ENCODE data around the gene CFAP74.

DNA sequence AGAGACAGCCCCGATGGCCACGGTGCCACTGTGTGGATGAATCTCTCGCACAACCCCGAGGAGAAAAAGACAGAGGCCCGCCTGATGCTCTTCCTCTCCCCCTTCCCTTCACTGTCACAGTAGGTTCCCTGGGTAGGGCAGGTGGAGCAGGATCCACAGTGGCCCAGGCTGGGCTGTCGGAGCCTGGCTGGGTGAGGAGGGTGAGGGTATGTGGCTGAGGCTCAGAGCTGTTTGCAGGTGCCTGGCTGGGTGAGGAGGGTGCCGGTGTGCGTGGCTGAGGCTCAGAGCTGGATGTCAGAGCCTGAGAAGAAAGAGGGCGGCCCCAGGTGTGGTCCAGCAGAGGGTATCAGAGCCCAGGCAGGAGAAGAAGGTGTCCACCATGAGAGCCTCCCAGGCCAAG is 2.7 kb downstream of the CFAP74 start:
- TF ChIP-seq, protein P1, sequence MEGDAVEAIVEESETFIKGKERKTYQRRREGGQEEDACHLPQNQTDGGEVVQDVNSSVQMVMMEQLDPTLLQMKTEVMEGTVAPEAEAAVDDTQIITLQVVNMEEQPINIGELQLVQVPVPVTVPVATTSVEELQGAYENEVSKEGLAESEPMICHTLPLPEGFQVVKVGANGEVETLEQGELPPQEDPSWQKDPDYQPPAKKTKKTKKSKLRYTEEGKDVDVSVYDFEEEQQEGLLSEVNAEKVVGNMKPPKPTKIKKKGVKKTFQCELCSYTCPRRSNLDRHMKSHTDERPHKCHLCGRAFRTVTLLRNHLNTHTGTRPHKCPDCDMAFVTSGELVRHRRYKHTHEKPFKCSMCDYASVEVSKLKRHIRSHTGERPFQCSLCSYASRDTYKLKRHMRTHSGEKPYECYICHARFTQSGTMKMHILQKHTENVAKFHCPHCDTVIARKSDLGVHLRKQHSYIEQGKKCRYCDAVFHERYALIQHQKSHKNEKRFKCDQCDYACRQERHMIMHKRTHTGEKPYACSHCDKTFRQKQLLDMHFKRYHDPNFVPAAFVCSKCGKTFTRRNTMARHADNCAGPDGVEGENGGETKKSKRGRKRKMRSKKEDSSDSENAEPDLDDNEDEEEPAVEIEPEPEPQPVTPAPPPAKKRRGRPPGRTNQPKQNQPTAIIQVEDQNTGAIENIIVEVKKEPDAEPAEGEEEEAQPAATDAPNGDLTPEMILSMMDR (IDR thresholded peaks at IDR 0.05) = no peak
- TF ChIP-seq POLR2A (IDR thresholded peaks at IDR 0.05) = no peak

Data from Peyer's patch (tissue), 4 donors.